Activated CD4-positive, alpha-beta T cell treated with anti-CD3 and anti-CD28 coated beads for 36 hours (primary cell): ENCODE results near the gene SH3BP4. TPM values are rescaled to one million over a fixed set of nuclear protein-coding genes. Genes with fewer than 3 reads are reported as not detected.

Source experiments
- ATAC-seq: fragments of 200-7000 bp; cut with Tn5 transposase; one replicate; pipeline ENCODE4 v1.10.0; 2021; ENCODE audit warnings: mild to moderate bottlenecking, moderate library complexity
- CTCF ChIA-PET: fragments of 350-600 bp; sonication (Branson Sonifier 250); formaldehyde crosslinking; loops from one replicate; lab custom pipeline; 2021; ENCODE audit warnings: antibody characterized with exemption; lab: Charles Lee
- POLR2A ChIA-PET: fragments of 350-600 bp; sonication (Branson Sonifier 250); formaldehyde crosslinking; loops from one replicate; lab custom pipeline; 2021; ENCODE audit warnings: antibody characterized with exemption, inconsistent platforms; lab: Charles Lee
- DNase-seq: peaks from one replicate; pipeline ENCODE4 v3.0.0-alpha.2; 2020
- H3K27ac Mint-ChIP-seq: one replicate; pipeline ENCODE4 v1.8.0; 2021; ENCODE audit warnings: mixed read lengths
- H3K27me3 Mint-ChIP-seq: one replicate; pipeline ENCODE4 v1.8.0; 2021; ENCODE audit warnings: mixed read lengths
- H3K36me3 Mint-ChIP-seq: one replicate; pipeline ENCODE4 v1.8.0; 2021; ENCODE audit warnings: low read depth, mixed read lengths
- H3K4me1 Mint-ChIP-seq: one replicate; pipeline ENCODE4 v1.8.0; 2021; ENCODE audit warnings: mixed read lengths
- H3K4me3 Mint-ChIP-seq: one replicate; pipeline ENCODE4 v1.8.0; 2021; ENCODE audit warnings: mild to moderate bottlenecking, moderate library complexity, mixed read lengths
- H3K9me3 Mint-ChIP-seq: one replicate; pipeline ENCODE4 v1.8.0; 2021; ENCODE audit warnings: low read depth, mixed read lengths
- intact Hi-C, 2 experiments: fragments of 100-400 bp; cut with DNase I in 1 of 2; cut with micrococcal nuclease in 1 of 2; formaldehyde crosslinking; loops; one replicate each; pipeline versions ENCODE4 v1.14.2 to v1.15.1; 2022 to 2024; cut with DNase I, micrococcal nuclease
- total RNA-seq, 2 experiments: library from RNA; stranded (reverse); gene quantifications; one replicate each; pipeline ENCODE4 v1.2.3, GENCODE V29; 2021

The SH3BP4 gene
- total RNA-seq, 2 experiments from 2014 or later = 0.21 to 0.32 TPM

- ATAC-seq (no peak), DNase-seq (no peak)
- POLR2A ChIA-PET = no interaction called here
- H3K36me3 Mint-ChIP-seq = no peaks in the 10 kb centered on the region
- H3K27me3 Mint-ChIP-seq = peaks cover 12% of the 10 kb centered on the region
- no peaks in the 10 kb centered on the region for H3K9me3 Mint-ChIP-seq
- no peak overlapping the region for H3K27ac Mint-ChIP-seq
- no peak overlapping the region for H3K4me3 Mint-ChIP-seq
- no peaks in the 10 kb centered on the region for H3K4me1 Mint-ChIP-seq
- intact Hi-C loops = no loop called here
- CTCF ChIA-PET = no interaction called here
Observed at GRCh38 chr2:234970477-234970882, 18.7 kb downstream of the SH3BP4 start.

- H3K27me3 Mint-ChIP-seq = peaks cover 8% of the 10 kb centered on the region
- no peak for ATAC-seq
- no peak for DNase-seq
- no peaks in the 10 kb centered on the region for H3K36me3 Mint-ChIP-seq
- ChIA-PET POLR2A (no interaction called here), CTCF (no interaction called here)
- no peaks in the 10 kb centered on the region for H3K4me1 Mint-ChIP-seq
- H3K4me3 Mint-ChIP-seq = no peak overlapping the region
- H3K9me3 Mint-ChIP-seq = no peaks in the 10 kb centered on the region
- no peak overlapping the region for H3K27ac Mint-ChIP-seq
- intact Hi-C loops = no loop called here
Observed at GRCh38 chr2:234971496-234971895, 19.7 kb downstream of the SH3BP4 start.

- H3K27ac Mint-ChIP-seq = no peak overlapping the region
- H3K4me1 Mint-ChIP-seq = no peaks in the 10 kb centered on the region
- ATAC-seq (no peak), DNase-seq (no peak)
- H3K36me3 Mint-ChIP-seq = no peaks in the 10 kb centered on the region
- intact Hi-C loops = no loop called here
- ChIA-PET POLR2A (no interaction called here), CTCF (no interaction called here)
- H3K4me3 Mint-ChIP-seq = no peak overlapping the region
- H3K27me3 Mint-ChIP-seq = peaks cover 8% of the 10 kb centered on the region
- H3K9me3 Mint-ChIP-seq = no peaks in the 10 kb centered on the region
Observed at GRCh38 chr2:234973008-234973407, 21.2 kb downstream of the SH3BP4 start.

- Mint-ChIP-seq H3K27me3 (peaks cover 7% of the 10 kb centered on the region), H3K27ac (no peak overlapping the region), H3K4me1 (no peaks in the 10 kb centered on the region), H3K4me3 (no peak overlapping the region), H3K9me3 (no peaks in the 10 kb centered on the region), H3K36me3 (no peaks in the 10 kb centered on the region)
- ATAC-seq (no peak), DNase-seq (no peak)
- intact Hi-C loops = no loop called here
- ChIA-PET POLR2A (no interaction called here), CTCF (interaction anchor here (0.6 kb wide), 1 partner anchor 234 kb away, joined by 3 read pairs; no protein-coding TSS in a partner anchor)
Observed at GRCh38 chr2:234974501-234975385, 22.9 kb downstream of the SH3BP4 start.

- H3K4me3 Mint-ChIP-seq = no peak overlapping the region
- intact Hi-C loops = no loop called here
- DNase-seq (no peak), ATAC-seq (no peak)
- ChIA-PET CTCF (no interaction called here), POLR2A (no interaction called here)
- H3K36me3 Mint-ChIP-seq = no peaks in the 10 kb centered on the region
- H3K9me3 Mint-ChIP-seq = peaks cover 2% of the 10 kb centered on the region
- no peaks in the 10 kb centered on the region for H3K4me1 Mint-ChIP-seq
- no peak overlapping the region for H3K27ac Mint-ChIP-seq
- peaks cover 4% of the 10 kb centered on the region for H3K27me3 Mint-ChIP-seq
Observed at GRCh38 chr2:234975611-234976010, 23.8 kb downstream of the SH3BP4 start.

- ChIA-PET CTCF (interaction anchor here (0.6 kb wide), 1 partner anchor 410 kb away, joined by 3 read pairs; no protein-coding TSS in a partner anchor), POLR2A (no interaction called here)
- DNase-seq = no peak
- Mint-ChIP-seq H3K4me3 (no peak overlapping the region), H3K27me3 (peaks cover 4% of the 10 kb centered on the region), H3K9me3 (peaks cover 2% of the 10 kb centered on the region), H3K27ac (no peak overlapping the region), H3K36me3 (no peaks in the 10 kb centered on the region), H3K4me1 (no peaks in the 10 kb centered on the region)
- ATAC-seq = no peak
- intact Hi-C loops = no loop called here
Observed at GRCh38 chr2:234976479-234977227, 24.8 kb downstream of the SH3BP4 start.

- CTCF ChIA-PET = interaction anchor here (0.5 to 0.6 kb wide), 2 partner anchors 409 to 503 kb away, joined by 3 read pairs; no protein-coding TSS in a partner anchor
- intact Hi-C loops = no loop called here
- POLR2A ChIA-PET = no interaction called here
Observed at GRCh38 chr2:234977228-234977679, 25.4 kb downstream of the SH3BP4 start.

GRCh38 chr2:234978466-234979203 lies 26.8 kb downstream of the SH3BP4 start:
- Mint-ChIP-seq H3K4me3 (no peak overlapping the region), H3K4me1 (no peaks in the 10 kb centered on the region), H3K27ac (no peak overlapping the region), H3K36me3 (no peaks in the 10 kb centered on the region), H3K9me3 (peaks cover 2% of the 10 kb centered on the region), H3K27me3 (no peaks in the 10 kb centered on the region)
- POLR2A ChIA-PET = no interaction called here
- ATAC-seq = no peak
- CTCF ChIA-PET = interaction anchor here (0.6 kb wide), 1 partner anchor 11 kb away, joined by 5 read pairs; no protein-coding TSS in a partner anchor
- no peak for DNase-seq
- intact Hi-C loops = no loop called here

More at GRCh38 chr2:234977228-234977679, 25.4 kb downstream of the SH3BP4 start:
- H3K9me3 Mint-ChIP-seq = peaks cover 2% of the 10 kb centered on the region
- H3K4me1 Mint-ChIP-seq = no peaks in the 10 kb centered on the region
- DNase-seq (no peak), ATAC-seq (no peak)
- H3K36me3 Mint-ChIP-seq = no peaks in the 10 kb centered on the region
- H3K27me3 Mint-ChIP-seq = peaks cover 4% of the 10 kb centered on the region
- no peak overlapping the region for H3K4me3 Mint-ChIP-seq
- no peak overlapping the region for H3K27ac Mint-ChIP-seq

GRCh38 chr2:234979204-234980167 lies 27.7 kb downstream of the SH3BP4 start:
- CTCF ChIA-PET = interaction anchor here (0.6 kb wide), 1 partner anchor 10 kb away, joined by 5 read pairs; no protein-coding TSS in a partner anchor
- no peak overlapping the region for H3K4me3 Mint-ChIP-seq
- no peak overlapping the region for H3K27ac Mint-ChIP-seq
- H3K9me3 Mint-ChIP-seq = peaks cover 2% of the 10 kb centered on the region
- no peak for ATAC-seq
- DNase-seq = no peak
- H3K36me3 Mint-ChIP-seq = no peaks in the 10 kb centered on the region
- H3K4me1 Mint-ChIP-seq = no peaks in the 10 kb centered on the region
- POLR2A ChIA-PET = no interaction called here
- intact Hi-C loops = no loop called here
- no peaks in the 10 kb centered on the region for H3K27me3 Mint-ChIP-seq

- POLR2A ChIA-PET = no interaction called here
- intact Hi-C loops = no loop called here
Observed at GRCh38 chr2:234980451-234981187, 28.8 kb downstream of the SH3BP4 start.

More at GRCh38 chr2:234980451-234981187, 28.8 kb downstream of the SH3BP4 start:
- Mint-ChIP-seq H3K36me3 (no peaks in the 10 kb centered on the region), H3K27me3 (no peaks in the 10 kb centered on the region), H3K27ac (no peak overlapping the region), H3K9me3 (peaks cover 2% of the 10 kb centered on the region), H3K4me3 (no peak overlapping the region), H3K4me1 (no peaks in the 10 kb centered on the region)
- DNase-seq (no peak), ATAC-seq (no peak)
- CTCF ChIA-PET = no interaction called here
